ENCODE results near the gene TBL1X.

DNA sequence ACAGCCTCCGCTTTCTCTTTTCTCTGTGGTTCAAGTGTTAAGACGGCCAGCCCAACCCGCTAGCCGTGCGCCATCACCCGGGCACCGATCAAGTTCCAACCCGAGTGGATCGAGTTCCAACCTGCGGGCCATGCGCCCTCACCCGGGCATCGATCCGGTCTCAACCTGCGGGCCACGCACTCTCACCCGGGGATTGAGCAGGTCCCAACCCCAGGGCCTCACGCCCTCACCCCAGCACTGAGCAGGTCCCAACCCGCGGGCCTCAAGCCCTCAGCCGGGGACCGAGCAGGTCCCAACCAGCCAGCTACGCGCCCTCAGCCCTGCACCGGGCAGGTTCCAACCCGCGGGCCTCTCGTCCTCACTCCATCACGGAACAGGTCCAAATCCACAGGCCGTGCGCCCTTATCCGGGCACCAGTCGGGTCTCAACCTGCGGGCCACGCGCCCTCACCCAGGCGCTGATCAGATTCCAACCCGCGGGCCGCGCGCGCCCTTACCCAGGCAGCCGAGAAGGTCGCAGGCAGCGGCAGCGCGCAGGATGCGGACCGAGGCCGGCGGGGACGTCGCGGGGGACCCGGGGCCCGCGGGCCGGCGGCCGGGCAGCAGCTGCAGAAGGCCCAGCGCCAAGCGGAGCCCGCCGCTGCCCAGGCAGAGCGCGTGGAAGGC, 300.3 kb downstream of the TBL1X start:
- TF ChIP-seq, protein P1, sequence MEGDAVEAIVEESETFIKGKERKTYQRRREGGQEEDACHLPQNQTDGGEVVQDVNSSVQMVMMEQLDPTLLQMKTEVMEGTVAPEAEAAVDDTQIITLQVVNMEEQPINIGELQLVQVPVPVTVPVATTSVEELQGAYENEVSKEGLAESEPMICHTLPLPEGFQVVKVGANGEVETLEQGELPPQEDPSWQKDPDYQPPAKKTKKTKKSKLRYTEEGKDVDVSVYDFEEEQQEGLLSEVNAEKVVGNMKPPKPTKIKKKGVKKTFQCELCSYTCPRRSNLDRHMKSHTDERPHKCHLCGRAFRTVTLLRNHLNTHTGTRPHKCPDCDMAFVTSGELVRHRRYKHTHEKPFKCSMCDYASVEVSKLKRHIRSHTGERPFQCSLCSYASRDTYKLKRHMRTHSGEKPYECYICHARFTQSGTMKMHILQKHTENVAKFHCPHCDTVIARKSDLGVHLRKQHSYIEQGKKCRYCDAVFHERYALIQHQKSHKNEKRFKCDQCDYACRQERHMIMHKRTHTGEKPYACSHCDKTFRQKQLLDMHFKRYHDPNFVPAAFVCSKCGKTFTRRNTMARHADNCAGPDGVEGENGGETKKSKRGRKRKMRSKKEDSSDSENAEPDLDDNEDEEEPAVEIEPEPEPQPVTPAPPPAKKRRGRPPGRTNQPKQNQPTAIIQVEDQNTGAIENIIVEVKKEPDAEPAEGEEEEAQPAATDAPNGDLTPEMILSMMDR (IDR thresholded peaks at IDR 0.05; ENCODE audit: insufficient read depth, low read depth, low read length) = no peak
- peak; percentile 47 for TF ChIP-seq EZH2 (IDR thresholded peaks at IDR 0.05; ENCODE audit: insufficient read depth, low read length)

Measured in astrocyte (in vitro differentiated cells and primary cell).